Stimulated activated CD4-positive, alpha-beta T cell treated with anti-CD3 and anti-CD28 coated beads, Interleukin-15, amount 100 ng/mL, for 1 hour (primary cell): Measurements from ENCODE around the gene FURIN.
"Not testable (repeated sequence)": the region's sequence is repeated elsewhere in the genome, so short reads cannot be mapped to it uniquely, and the experiment has no call there.

Experiments used
- DNase-seq, 2 donors: peaks; one replicate each; pipeline ENCODE4 v3.0.0-alpha.2; 2020; ENCODE audit warnings: low read depth in 1 of 2, low spot score in 1 of 2

The FURIN gene

GRCh38 chr15:90840954-90841353 lies 27.4 kb upstream of the FURIN start:
- no peak for DNase-seq

DNA sequence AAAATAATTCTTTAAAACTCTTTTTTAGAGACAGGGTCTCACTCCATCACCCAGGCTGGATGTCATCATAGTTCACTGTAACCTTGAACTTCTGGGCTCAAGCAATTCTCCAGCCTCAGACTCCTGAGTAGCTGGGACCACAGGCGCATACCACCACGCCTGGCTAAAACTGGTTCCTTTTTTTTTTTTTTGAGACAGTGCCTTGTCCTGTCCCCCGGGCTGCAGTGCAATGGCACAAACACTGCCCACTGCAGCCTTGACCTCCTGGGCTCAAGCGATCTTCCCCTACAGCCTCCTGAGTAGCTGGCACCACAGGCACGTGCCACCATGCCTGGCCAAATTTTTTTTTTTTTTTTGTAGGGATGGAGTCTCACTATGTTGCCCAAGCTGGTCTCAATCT lies 23.7 kb upstream of the FURIN start:
- no peak for DNase-seq

GRCh38 chr15:90845201-90845949 lies 23.0 kb upstream of the FURIN start:
- DNase-seq = no peak

DNA sequence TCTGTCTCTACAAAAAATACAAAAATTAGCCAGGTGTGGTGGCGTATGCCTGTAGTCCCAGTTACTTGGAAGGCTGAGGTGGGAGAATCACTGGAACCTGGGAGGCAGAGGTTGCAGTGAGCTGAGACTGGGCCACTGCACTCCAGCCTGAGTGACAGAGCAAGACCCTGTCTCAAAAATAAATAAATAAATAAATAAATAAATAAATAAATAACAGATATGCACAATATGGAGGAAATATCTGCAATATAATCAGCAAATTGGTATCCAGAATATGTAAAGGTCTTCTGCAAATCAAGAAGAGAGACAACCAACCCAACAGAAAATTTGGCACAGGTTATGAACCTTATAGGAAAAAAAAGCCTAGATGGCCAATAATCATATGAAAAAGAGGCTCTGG lies 19.0 kb upstream of the FURIN start:
- DNase-seq = not testable (repeated sequence)

DNA sequence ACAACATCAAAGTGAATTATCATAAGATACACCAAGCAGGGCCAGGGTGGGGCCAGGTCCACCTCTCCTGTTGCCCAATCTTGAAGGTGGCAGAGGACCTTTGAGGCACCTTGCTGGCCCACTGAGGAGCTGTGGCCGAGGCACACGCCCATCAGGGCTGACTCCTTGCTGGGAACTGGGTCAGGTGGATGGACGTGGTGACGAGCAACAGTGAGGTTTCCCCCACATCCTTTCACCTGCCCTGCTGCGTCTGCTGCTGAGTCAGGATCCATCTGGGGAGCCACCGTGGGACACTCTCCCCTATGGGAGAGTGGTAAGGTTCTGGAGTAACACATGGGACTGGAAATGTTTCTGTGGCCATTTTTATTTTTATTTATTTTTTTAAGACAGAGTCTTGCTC lies 17.3 kb upstream of the FURIN start:
- no peak for DNase-seq

DNA sequence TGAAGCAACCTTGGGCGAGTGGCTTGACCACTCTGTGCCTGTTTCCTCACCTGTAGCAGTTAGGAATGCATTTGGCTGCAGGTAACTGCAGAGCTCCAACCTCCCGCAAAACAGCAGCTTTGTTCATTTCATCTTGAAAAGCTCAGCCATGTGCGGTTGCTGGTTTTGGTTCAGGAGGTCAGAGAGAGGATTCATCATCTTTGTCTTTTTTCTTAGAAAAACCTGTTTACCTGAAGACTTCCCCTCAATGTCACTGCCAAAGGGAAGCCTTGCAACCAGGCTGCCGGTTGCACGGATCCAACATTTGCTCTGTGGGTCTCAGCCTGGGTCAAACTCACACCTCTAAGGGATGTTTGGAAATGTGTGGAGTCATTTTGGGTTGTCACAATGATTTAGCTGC lies 16.4 kb upstream of the FURIN start:
- DNase-seq = no peak

GRCh38 chr15:90855139-90855538 lies 13.2 kb upstream of the FURIN start:
- DNase-seq = no peak

- DNase-seq = no peak
Measured at GRCh38 chr15:90857337-90857736, 11.1 kb upstream of the FURIN start.

GRCh38 chr15:90857883-90858443 lies 10.4 kb upstream of the FURIN start:
- DNase-seq = no peak

DNA sequence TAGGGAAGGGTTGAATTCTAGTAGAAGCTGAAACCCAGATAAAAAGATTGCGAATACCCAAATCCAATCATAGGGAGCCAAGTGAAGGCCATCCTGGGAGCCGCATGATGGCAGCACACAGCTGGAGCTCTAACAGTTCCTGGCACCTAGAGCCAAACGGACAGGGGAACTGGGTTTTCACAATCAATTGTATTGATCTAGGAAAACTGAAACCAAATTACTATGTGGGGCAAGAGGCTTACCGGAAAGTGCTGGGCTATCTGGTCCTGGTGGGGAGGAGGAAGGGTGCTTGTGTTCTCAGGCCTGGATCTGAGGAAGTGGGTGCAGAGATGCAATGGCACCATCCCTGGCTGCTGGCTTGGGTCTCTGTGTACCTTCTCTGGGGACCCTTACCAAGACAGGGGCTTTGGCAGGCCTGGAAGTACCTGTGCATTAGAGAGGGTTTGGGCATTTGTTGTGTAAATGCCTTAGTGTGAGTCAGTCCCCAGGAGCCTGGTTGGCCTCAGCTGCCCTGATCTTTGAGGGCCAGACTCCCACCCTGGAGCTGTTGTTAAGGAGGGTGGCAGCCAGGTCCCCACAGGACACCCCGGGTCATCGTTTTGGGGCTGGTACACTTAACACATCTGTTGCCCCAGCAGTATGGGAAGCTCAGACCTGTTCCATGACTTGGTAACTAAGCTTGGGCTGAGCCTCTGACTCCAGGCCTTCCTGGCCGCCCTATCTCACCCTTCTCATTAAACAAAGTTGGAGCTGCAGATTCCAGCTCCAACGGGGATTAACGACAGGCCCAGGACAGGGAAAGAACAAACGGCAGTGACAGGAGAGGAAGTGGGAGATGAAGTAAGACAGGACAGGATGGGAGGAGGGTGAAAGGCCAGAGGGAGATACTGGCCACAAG lies 8.9 kb upstream of the FURIN start:
- no peak for DNase-seq

DNA sequence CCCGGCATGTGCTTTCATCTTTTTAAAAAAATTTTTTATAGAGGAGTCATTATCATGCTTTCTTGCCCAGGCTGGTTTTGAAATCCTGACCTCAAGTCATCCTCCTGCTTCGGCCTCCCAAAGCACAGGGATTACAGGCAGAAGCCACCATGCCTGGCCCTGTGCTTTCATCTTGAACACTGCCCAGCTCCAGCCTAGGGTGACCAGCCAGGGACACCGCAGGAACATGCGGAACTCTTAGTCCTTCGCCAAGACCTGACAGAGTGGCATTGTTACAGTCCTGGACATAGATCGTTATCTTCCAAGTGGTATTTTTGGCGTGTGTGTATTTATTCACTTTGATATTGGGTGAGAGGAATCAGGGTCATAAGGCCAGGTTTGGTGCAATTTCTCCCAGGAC lies 7.9 kb upstream of the FURIN start:
- no peak for DNase-seq

- no peak for DNase-seq
Measured at GRCh38 chr15:90860942-90861675, 7.3 kb upstream of the FURIN start.

DNA sequence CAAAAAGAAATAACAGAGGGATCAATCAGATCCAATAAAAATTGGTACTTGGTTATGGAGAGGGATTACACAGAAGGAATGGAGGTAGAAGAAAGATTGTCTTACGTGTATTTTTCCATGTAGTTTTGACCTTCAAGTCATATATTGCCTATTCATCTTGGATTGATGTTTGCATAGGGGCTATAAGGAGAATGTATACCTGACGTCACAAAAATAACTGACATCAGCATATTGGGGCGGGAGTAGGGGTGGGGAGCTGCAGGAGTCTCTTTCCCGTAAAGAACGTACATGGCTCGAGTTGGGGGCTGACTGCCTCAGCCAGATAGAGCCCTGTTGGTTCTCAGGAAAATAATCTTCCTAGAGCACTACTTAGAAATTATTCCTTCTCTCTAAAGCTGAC lies 5.9 kb upstream of the FURIN start:
- no peak for DNase-seq

GRCh38 chr15:90862964-90863778 lies 5.2 kb upstream of the FURIN start:
- DNase-seq = no peak

- DNase-seq = no peak
Measured at GRCh38 chr15:90863987-90864386, 4.4 kb upstream of the FURIN start.

DNA sequence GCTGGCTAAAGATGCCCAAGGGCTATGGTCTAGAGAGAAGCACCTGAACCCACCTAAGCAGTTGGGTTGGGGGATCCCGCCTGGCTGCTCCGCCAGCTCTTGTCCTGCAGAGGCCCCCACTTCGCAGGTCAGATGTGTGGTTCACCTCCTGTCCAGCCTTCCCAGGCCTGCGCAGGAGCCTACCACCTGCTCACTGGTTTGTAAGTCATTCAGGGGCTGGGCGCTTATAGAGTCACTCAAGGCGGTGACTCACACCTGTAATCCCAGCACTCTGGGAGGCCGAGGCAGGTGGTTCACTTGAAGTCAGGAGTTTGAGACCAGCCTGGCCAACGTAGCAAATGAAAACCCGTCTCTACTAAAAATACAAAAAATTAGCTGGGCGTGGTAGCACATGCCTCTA lies 3.9 kb upstream of the FURIN start:
- no peak for DNase-seq

GRCh38 chr15:90865702-90866101 lies 2.7 kb upstream of the FURIN start:
- no peak for DNase-seq

GRCh38 chr15:90866161-90866715 lies 2.1 kb upstream of the FURIN start:
- no peak for DNase-seq

DNA sequence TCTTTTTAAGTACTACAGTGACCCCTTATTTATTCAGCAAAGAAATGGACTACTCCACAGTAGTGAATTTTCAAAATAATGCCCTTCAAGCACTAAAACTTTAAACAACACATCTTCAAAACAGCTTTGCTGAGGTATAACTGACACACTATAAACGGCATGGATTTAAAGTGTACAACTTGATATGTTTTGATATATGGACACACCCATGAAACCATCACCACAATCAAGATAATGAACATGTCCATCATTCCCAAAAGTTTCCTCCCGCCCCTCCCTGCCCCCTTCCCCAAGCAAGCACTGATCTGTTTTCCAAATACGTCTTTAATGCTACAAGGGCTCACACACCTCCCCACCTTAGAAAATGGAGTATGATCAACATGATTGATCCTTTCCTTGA lies 1.6 kb upstream of the FURIN start:
- DNase-seq = no peak

- DNase-seq = no peak
Measured at GRCh38 chr15:90869140-90869541, 753 bp downstream of the FURIN start.
